GM21723 (cell line): ENCODE data around the gene PURA.
A peak's percentile ranks its signal among the peaks of the same experiment; 100 is the strongest.

Experiments
- ATAC-seq: cut with Tn5 transposase; IDR thresholded peaks from one replicate; pipeline ENCODE4 v1.9.1; 2021; ENCODE audit warnings: mild to moderate bottlenecking, moderate library complexity; ENCODE audit not compliant: unreplicated experiment

The PURA gene

GRCh38 chr5:140109759-140110645 lies 3.9 kb upstream of the PURA start:
- no peak for ATAC-seq

- no peak for ATAC-seq
Measured at GRCh38 chr5:140110646-140110957, 3.3 kb upstream of the PURA start.

GRCh38 chr5:140111011-140111858 lies 2.7 kb upstream of the PURA start:
- ATAC-seq = no peak

GRCh38 chr5:140111859-140112551 lies 1.9 kb upstream of the PURA start:
- ATAC-seq = no peak

- ATAC-seq = no peak
Measured at GRCh38 chr5:140112685-140113179, 1.2 kb upstream of the PURA start.

- peak; percentile 5 for ATAC-seq
Measured at GRCh38 chr5:140113180-140113698, 670 bp upstream of the PURA start.

GRCh38 chr5:140114341-140115185 lies 654 bp downstream of the PURA start:
- peak; percentile 40 for ATAC-seq

GRCh38 chr5:140115186-140115500 lies 1.2 kb downstream of the PURA start:
- no peak for ATAC-seq

- no peak for ATAC-seq
Measured at GRCh38 chr5:140116716-140117115, 2.8 kb downstream of the PURA start.

GRCh38 chr5:140117523-140117922 lies 3.6 kb downstream of the PURA start:
- no peak for ATAC-seq

GRCh38 chr5:140118302-140118936 lies 4.5 kb downstream of the PURA start:
- no peak for ATAC-seq

- no peak for ATAC-seq
Measured at GRCh38 chr5:140125637-140126036, 11.7 kb downstream of the PURA start, which contains the start of gene IGIP. Gene IGIP (plus strand): TSS chr5:140125937. CDS start chr5:140128477, 2,540 bp downstream.

- ATAC-seq = no peak
Measured at GRCh38 chr5:140126315-140127012, 12.6 kb downstream of the PURA start.

GRCh38 chr5:140128376-140128775 lies 14.5 kb downstream of the PURA start:
- no peak for ATAC-seq

- ATAC-seq = no peak
Measured at GRCh38 chr5:140130949-140131733, 17.2 kb downstream of the PURA start.

GRCh38 chr5:140131967-140132409 lies 18.1 kb downstream of the PURA start:
- ATAC-seq = no peak

GRCh38 chr5:140133514-140134167 lies 19.7 kb downstream of the PURA start:
- ATAC-seq = no peak
